ENCODE measurements around the gene CDC42SE2. TPM values are rescaled to one million over a fixed set of nuclear protein-coding genes. Genes with fewer than 3 reads are reported as not detected.
"Not testable (repeated sequence)": the region's sequence is repeated elsewhere in the genome, so short reads cannot be mapped to it uniquely, and the experiment has no call there.

The CDC42SE2 gene
- polyA plus RNA-seq, 3 donors, result 34.4 to 135 (median 92.6) TPM

DNA sequence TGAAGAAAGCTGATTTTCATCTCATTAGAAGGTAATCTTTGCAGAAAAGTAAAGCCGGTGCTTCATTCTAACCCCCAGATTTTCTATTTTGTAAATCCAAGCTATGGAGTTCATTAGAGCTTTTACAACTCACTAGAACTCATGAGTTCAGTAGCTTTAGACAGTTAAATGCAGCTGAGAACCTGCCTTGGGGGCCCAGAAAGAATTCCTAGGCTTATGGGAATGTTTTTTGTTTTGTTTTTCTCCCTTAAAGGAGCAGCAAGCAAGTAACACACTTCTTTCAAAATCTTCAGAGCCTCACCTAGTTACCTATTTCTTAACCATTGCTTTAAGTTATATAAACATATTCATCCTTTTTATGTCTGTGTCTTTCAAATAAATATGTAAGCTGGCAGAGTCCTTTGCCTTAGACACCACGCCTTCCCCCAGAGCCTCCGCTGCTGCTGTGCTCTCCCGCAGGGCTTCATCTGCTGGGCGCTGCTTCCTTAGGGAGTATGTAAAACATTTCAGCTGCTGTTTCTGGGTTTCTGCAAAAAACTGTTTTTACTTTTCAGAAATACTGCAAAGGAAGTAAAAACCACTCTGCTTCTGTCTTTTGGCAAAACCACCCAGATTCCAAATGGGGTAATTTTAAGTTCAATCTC lies 132.9 kb downstream of the CDC42SE2 start:
- H3K79me2 ChIP-seq (ENCODE audit: insufficient read depth, low read length), result peaks cover 6% of the 10 kb centered on the region
- no peaks in the 10 kb centered on the region for H3K4me1 Mint-ChIP-seq
- H3K9me3 ChIP-seq (replicated peaks in 1 of 2; ENCODE audit: control insufficient read depth in 1 of 2, insufficient read depth in 1 of 2, low read length in 2 of 2), result peaks cover 14% of the 10 kb centered on the region in 2 donors
- no peak overlapping the region for H2AFZ ChIP-seq (ENCODE audit: insufficient read depth, low read depth, low read length, poor library complexity, severe bottlenecking)
- no peak overlapping the region for H3K9ac ChIP-seq (ENCODE audit: insufficient read depth, low read length, poor library complexity, severe bottlenecking)
- H3K4me2 ChIP-seq (replicated peaks; ENCODE audit: extremely low read depth, low read length, poor library complexity, severe bottlenecking), result no peak overlapping the region
- peaks cover 3 to 17% (median 11%) of the 10 kb centered on the region in 7 donors for H3K9me3 Mint-ChIP-seq
- no peaks in the 10 kb centered on the region for H3K4me1 ChIP-seq (ENCODE audit: control insufficient read depth in 1 of 2, insufficient read depth in 2 of 2, low read length in 2 of 2)
- no peak overlapping the region for H3K27ac ChIP-seq (ENCODE audit: low read depth in 1 of 2, low read length in 2 of 2)
- H3K27me3 ChIP-seq (ENCODE audit: control insufficient read depth in 2 of 2, insufficient read depth in 2 of 2, low read length in 2 of 2), result no peaks in the 10 kb centered on the region
- 80% methylated on average over 1 of the region's 5 CpGs for WGBS (ENCODE audit: insufficient coverage)
- peaks cover 59 to 97% of the 10 kb centered on the region in 2 donors for H3K36me3 ChIP-seq (replicated peaks in 1 of 2; ENCODE audit: control insufficient read depth in 1 of 2, insufficient read depth in 2 of 2, low read length in 2 of 2)
- H4K20me1 ChIP-seq (ENCODE audit: insufficient read depth, low read length), result peaks cover 18% of the 10 kb centered on the region
- TF ChIP-seq, protein P1, sequence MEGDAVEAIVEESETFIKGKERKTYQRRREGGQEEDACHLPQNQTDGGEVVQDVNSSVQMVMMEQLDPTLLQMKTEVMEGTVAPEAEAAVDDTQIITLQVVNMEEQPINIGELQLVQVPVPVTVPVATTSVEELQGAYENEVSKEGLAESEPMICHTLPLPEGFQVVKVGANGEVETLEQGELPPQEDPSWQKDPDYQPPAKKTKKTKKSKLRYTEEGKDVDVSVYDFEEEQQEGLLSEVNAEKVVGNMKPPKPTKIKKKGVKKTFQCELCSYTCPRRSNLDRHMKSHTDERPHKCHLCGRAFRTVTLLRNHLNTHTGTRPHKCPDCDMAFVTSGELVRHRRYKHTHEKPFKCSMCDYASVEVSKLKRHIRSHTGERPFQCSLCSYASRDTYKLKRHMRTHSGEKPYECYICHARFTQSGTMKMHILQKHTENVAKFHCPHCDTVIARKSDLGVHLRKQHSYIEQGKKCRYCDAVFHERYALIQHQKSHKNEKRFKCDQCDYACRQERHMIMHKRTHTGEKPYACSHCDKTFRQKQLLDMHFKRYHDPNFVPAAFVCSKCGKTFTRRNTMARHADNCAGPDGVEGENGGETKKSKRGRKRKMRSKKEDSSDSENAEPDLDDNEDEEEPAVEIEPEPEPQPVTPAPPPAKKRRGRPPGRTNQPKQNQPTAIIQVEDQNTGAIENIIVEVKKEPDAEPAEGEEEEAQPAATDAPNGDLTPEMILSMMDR (IDR thresholded peaks at IDR 0.05), result no peak
- peak overlapping the region in 3 of 7 donors; percentile 40 to 70 (median 50) for H3K27ac Mint-ChIP-seq
- no peak for DNase-seq
- intact Hi-C loops (cut with micrococcal nuclease), result no loop called here
- no peak overlapping the region for H3K4me3 Mint-ChIP-seq
- peaks cover 76 to 80% of the 10 kb centered on the region in 2 donors for H3K36me3 Mint-ChIP-seq
- no peaks in the 10 kb centered on the region for H3K27me3 Mint-ChIP-seq (ENCODE audit: low read depth in 3 of 3)
- no peak overlapping the region for H3K4me3 ChIP-seq (replicated peaks in 1 of 3; ENCODE audit: low read depth in 2 of 3, low read length in 3 of 3)

DNA sequence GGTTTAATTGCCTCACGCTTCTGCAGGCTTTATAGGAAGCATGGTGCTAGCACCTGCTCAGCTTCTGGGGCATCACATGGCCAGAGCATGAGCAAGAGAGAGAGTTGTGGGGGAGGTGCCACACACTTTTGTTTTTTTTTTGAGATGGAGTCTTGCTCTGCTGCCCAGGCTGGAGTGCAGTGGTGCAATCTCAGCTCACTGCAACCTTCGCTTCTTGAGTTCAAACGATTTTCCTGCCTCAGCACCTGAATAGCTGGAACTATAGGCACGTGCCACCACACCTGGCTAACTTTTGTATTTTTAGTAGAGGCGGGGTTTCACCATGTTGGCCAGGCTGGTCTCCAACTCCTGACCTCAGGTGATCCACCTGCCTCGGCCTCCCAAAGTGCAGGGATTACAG lies 135.2 kb downstream of the CDC42SE2 start:
- H3K4me3 ChIP-seq (replicated peaks in 1 of 3; ENCODE audit: low read depth in 2 of 3, low read length in 3 of 3); H4K20me1 ChIP-seq (ENCODE audit: insufficient read depth, low read length); H3K79me2 ChIP-seq (ENCODE audit: insufficient read depth, low read length); H3K4me3 Mint-ChIP-seq; DNase-seq; intact Hi-C loops (cut with micrococcal nuclease); H3K4me1 Mint-ChIP-seq; H3K27me3 ChIP-seq (ENCODE audit: control insufficient read depth in 2 of 2, insufficient read depth in 2 of 2, low read length in 2 of 2); H3K27me3 Mint-ChIP-seq (ENCODE audit: low read depth in 3 of 3); H3K27ac Mint-ChIP-seq; H3K4me2 ChIP-seq (replicated peaks; ENCODE audit: extremely low read depth, low read length, poor library complexity, severe bottlenecking); H3K9ac ChIP-seq (ENCODE audit: insufficient read depth, low read length, poor library complexity, severe bottlenecking); H3K4me1 ChIP-seq (ENCODE audit: control insufficient read depth in 1 of 2, insufficient read depth in 2 of 2, low read length in 2 of 2); H2AFZ ChIP-seq (ENCODE audit: insufficient read depth, low read depth, low read length, poor library complexity, severe bottlenecking): not testable (repeated sequence)
- H3K9me3 Mint-ChIP-seq, result peaks cover 11 to 26% (median 22%) of the 10 kb centered on the region in 7 donors
- peaks cover 18 to 28% of the 10 kb centered on the region in 2 donors for H3K9me3 ChIP-seq (replicated peaks in 1 of 2; ENCODE audit: control insufficient read depth in 1 of 2, insufficient read depth in 1 of 2, low read length in 2 of 2)
- H3K36me3 Mint-ChIP-seq, result peaks cover 62 to 77% of the 10 kb centered on the region in 2 donors
- H3K27ac ChIP-seq (ENCODE audit: low read depth in 1 of 2, low read length in 2 of 2), result peak overlapping the region in 1 of 2 donors; percentile 25
- 98% methylated on average over 6 of the region's 6 CpGs for WGBS (ENCODE audit: insufficient coverage)
- H3K36me3 ChIP-seq (replicated peaks in 1 of 2; ENCODE audit: control insufficient read depth in 1 of 2, insufficient read depth in 2 of 2, low read length in 2 of 2), result peaks cover 37 to 80% of the 10 kb centered on the region in 2 donors
